GM12891 (cell line): ENCODE measurements around the gene DMXL1.

Experiments
- PAX5 ChIP-seq: IDR thresholded peaks from 2 replicates; pipeline ENCODE4 v1.6.1; 2011; ENCODE audit warnings: low read length, moderate library complexity, mild to moderate bottlenecking; ENCODE audit not compliant: insufficient read depth, severe bottlenecking
- POLR2A ChIP-seq: IDR thresholded peaks from 2 replicates; pipeline ENCODE4 v1.6.1; 2011; ENCODE audit warnings: low read depth, low read length, control low read depth
- POLR2AphosphoS5 ChIP-seq: IDR thresholded peaks from 2 replicates; pipeline ENCODE4 v1.6.1; 2011; ENCODE audit warnings: low read depth, low read length, control low read depth
- SPI1 ChIP-seq: IDR thresholded peaks from 2 replicates; pipeline ENCODE4 v1.6.1; 2011; ENCODE audit warnings: low read depth, low read length, control low read depth
- TAF1 ChIP-seq: IDR thresholded peaks from 2 replicates; pipeline ENCODE4 v1.6.1; 2011; ENCODE audit warnings: low read depth, low read length, control low read depth

DNA sequence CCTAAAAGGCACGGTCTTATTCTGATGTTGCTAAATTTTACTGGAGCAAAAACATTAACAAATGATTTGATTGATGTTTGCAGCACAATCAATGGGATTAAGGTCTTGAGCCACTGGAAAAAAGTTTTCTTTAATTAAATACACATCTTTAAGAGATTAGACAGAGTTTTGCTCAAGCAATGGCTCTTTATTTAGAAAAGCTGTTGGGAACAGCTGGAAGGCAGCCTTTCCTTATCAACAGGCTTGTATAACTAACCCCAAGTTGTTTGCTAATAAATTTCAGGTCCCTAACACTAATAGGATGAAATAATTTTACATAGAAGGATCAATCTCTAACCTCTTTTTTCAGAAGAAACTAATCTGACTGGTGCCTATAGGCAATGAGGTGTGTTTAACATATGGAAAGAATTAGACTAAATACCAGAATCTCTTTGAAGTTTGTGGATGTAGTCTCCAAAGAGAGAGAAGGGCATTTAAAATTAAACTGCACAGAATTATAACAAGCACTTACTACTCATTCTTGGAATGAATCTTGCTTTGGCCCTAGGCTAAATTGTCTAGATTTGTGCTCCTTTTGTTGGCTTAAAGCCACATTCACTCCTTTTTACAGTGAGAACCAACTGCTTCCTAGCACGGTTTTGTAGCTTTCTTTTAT is 217.6 kb downstream of the DMXL1 start:
- TF ChIP-seq POLR2AphosphoS5, result no peak
- TF ChIP-seq POLR2A, result no peak
- TF ChIP-seq SPI1, result no peak
- no peak for TF ChIP-seq TAF1
- no peak for TF ChIP-seq PAX5
